ENCODE data around the gene SLC37A4.
"Not testable (repeated sequence)": the region's sequence is repeated elsewhere in the genome, so short reads cannot be mapped to it uniquely, and the experiment has no call there.

SLC37A4 gene

GRCh38 chr11:119052163-119052814 lies 21.6 kb upstream of the SLC37A4 start:
- Mint-ChIP-seq H3K9me3 (no peaks in the 10 kb centered on the region), H3K27ac (no peak overlapping the region), H3K4me1 (ENCODE audit: low read depth) (peaks cover 12% of the 10 kb centered on the region), H3K27me3 (ENCODE audit: low read depth) (no peaks in the 10 kb centered on the region), H3K4me3 (no peak overlapping the region), H3K36me3 (ENCODE audit: low read depth) (peaks cover 72% of the 10 kb centered on the region)
- DNase-seq (ENCODE audit: low spot score): no peak

GRCh38 chr11:119051440-119052162 lies 20.9 kb upstream of the SLC37A4 start:
- no peaks in the 10 kb centered on the region for H3K27me3 Mint-ChIP-seq (ENCODE audit: low read depth)
- H3K36me3 Mint-ChIP-seq (ENCODE audit: low read depth): peaks cover 77% of the 10 kb centered on the region
- H3K4me1 Mint-ChIP-seq (ENCODE audit: low read depth): peaks cover 12% of the 10 kb centered on the region
- H3K4me3 Mint-ChIP-seq: no peak overlapping the region
- no peak for DNase-seq (ENCODE audit: low spot score)
- no peak overlapping the region for H3K27ac Mint-ChIP-seq
- no peaks in the 10 kb centered on the region for H3K9me3 Mint-ChIP-seq

GRCh38 chr11:119049081-119049480 lies 18.4 kb upstream of the SLC37A4 start:
- no peaks in the 10 kb centered on the region for H3K9me3 Mint-ChIP-seq
- no peak overlapping the region for H3K4me3 Mint-ChIP-seq
- H3K4me1 Mint-ChIP-seq (ENCODE audit: low read depth): no peaks in the 10 kb centered on the region
- peaks cover 77% of the 10 kb centered on the region for H3K36me3 Mint-ChIP-seq (ENCODE audit: low read depth)
- no peaks in the 10 kb centered on the region for H3K27me3 Mint-ChIP-seq (ENCODE audit: low read depth)
- DNase-seq (ENCODE audit: low spot score): no peak
- H3K27ac Mint-ChIP-seq: no peak overlapping the region

- no peak overlapping the region for H3K4me3 Mint-ChIP-seq
- peaks cover 73% of the 10 kb centered on the region for H3K36me3 Mint-ChIP-seq (ENCODE audit: low read depth)
- H3K4me1 Mint-ChIP-seq (ENCODE audit: low read depth): no peaks in the 10 kb centered on the region
- DNase-seq (ENCODE audit: low spot score): no peak
- H3K27ac Mint-ChIP-seq: no peak overlapping the region
- H3K27me3 Mint-ChIP-seq (ENCODE audit: low read depth): no peaks in the 10 kb centered on the region
- H3K9me3 Mint-ChIP-seq: no peaks in the 10 kb centered on the region
Observed at GRCh38 chr11:119048644-119049043, 18.0 kb upstream of the SLC37A4 start.

- H3K4me3 Mint-ChIP-seq: no peak overlapping the region
- H3K9me3 Mint-ChIP-seq: no peaks in the 10 kb centered on the region
- peaks cover 61% of the 10 kb centered on the region for H3K36me3 Mint-ChIP-seq (ENCODE audit: low read depth)
- no peak for DNase-seq (ENCODE audit: low spot score)
- H3K27ac Mint-ChIP-seq: no peak overlapping the region
- no peaks in the 10 kb centered on the region for H3K27me3 Mint-ChIP-seq (ENCODE audit: low read depth)
- H3K4me1 Mint-ChIP-seq (ENCODE audit: low read depth): no peaks in the 10 kb centered on the region
Observed at GRCh38 chr11:119047205-119047604, 16.5 kb upstream of the SLC37A4 start.

GRCh38 chr11:119046489-119046888 lies 15.8 kb upstream of the SLC37A4 start:
- DNase-seq (ENCODE audit: low spot score): no peak
- no peak overlapping the region for H3K27ac Mint-ChIP-seq
- H3K27me3 Mint-ChIP-seq (ENCODE audit: low read depth): no peaks in the 10 kb centered on the region
- no peak overlapping the region for H3K4me3 Mint-ChIP-seq
- peaks cover 2% of the 10 kb centered on the region for H3K4me1 Mint-ChIP-seq (ENCODE audit: low read depth)
- peaks cover 57% of the 10 kb centered on the region for H3K36me3 Mint-ChIP-seq (ENCODE audit: low read depth)
- no peaks in the 10 kb centered on the region for H3K9me3 Mint-ChIP-seq

GRCh38 chr11:119044708-119045107 lies 14.0 kb upstream of the SLC37A4 start:
- Mint-ChIP-seq H3K9me3 (no peaks in the 10 kb centered on the region), H3K36me3 (ENCODE audit: low read depth) (peaks cover 42% of the 10 kb centered on the region), H3K27ac (no peak overlapping the region), H3K27me3 (ENCODE audit: low read depth) (no peaks in the 10 kb centered on the region), H3K4me3 (no peak overlapping the region), H3K4me1 (ENCODE audit: low read depth) (peaks cover 2% of the 10 kb centered on the region)
- no peak for DNase-seq (ENCODE audit: low spot score)

GRCh38 chr11:119042927-119043326 lies 12.2 kb upstream of the SLC37A4 start:
- H3K4me3 Mint-ChIP-seq: no peak overlapping the region
- H3K4me1 Mint-ChIP-seq (ENCODE audit: low read depth): peaks cover 2% of the 10 kb centered on the region
- DNase-seq (ENCODE audit: low spot score): no peak
- H3K27ac Mint-ChIP-seq: no peak overlapping the region
- no peaks in the 10 kb centered on the region for H3K9me3 Mint-ChIP-seq
- peaks cover 30% of the 10 kb centered on the region for H3K36me3 Mint-ChIP-seq (ENCODE audit: low read depth)
- no peaks in the 10 kb centered on the region for H3K27me3 Mint-ChIP-seq (ENCODE audit: low read depth)

GRCh38 chr11:119041821-119042514 lies 11.3 kb upstream of the SLC37A4 start:
- Mint-ChIP-seq H3K4me3 (no peak overlapping the region), H3K27me3 (ENCODE audit: low read depth) (no peaks in the 10 kb centered on the region), H3K36me3 (ENCODE audit: low read depth) (peaks cover 22% of the 10 kb centered on the region), H3K9me3 (no peaks in the 10 kb centered on the region), H3K27ac (no peak overlapping the region), H3K4me1 (ENCODE audit: low read depth) (peaks cover 2% of the 10 kb centered on the region)
- DNase-seq (ENCODE audit: low spot score): no peak

GRCh38 chr11:119039471-119039870 lies 8.8 kb upstream of the SLC37A4 start:
- not testable (repeated sequence) for H3K4me3 Mint-ChIP-seq; H3K36me3 Mint-ChIP-seq (ENCODE audit: low read depth); H3K27ac Mint-ChIP-seq; H3K27me3 Mint-ChIP-seq (ENCODE audit: low read depth); H3K4me1 Mint-ChIP-seq (ENCODE audit: low read depth); DNase-seq (ENCODE audit: low spot score); H3K9me3 Mint-ChIP-seq

- no peaks in the 10 kb centered on the region for H3K27me3 Mint-ChIP-seq (ENCODE audit: low read depth)
- no peak overlapping the region for H3K4me3 Mint-ChIP-seq
- no peaks in the 10 kb centered on the region for H3K36me3 Mint-ChIP-seq (ENCODE audit: low read depth)
- no peak for DNase-seq (ENCODE audit: low spot score)
- peaks cover 2% of the 10 kb centered on the region for H3K4me1 Mint-ChIP-seq (ENCODE audit: low read depth)
- no peaks in the 10 kb centered on the region for H3K9me3 Mint-ChIP-seq
- H3K27ac Mint-ChIP-seq: no peak overlapping the region
Observed at GRCh38 chr11:119038884-119039283, 8.2 kb upstream of the SLC37A4 start.

GRCh38 chr11:119034813-119035212 lies 4.1 kb upstream of the SLC37A4 start:
- Mint-ChIP-seq H3K36me3 (ENCODE audit: low read depth) (no peaks in the 10 kb centered on the region), H3K9me3 (no peaks in the 10 kb centered on the region), H3K27me3 (ENCODE audit: low read depth) (no peaks in the 10 kb centered on the region), H3K4me3 (no peak overlapping the region), H3K27ac (no peak overlapping the region), H3K4me1 (ENCODE audit: low read depth) (peaks cover 4% of the 10 kb centered on the region)
- no peak for DNase-seq (ENCODE audit: low spot score)

GRCh38 chr11:119033421-119033820 lies 2.7 kb upstream of the SLC37A4 start:
- H3K27ac Mint-ChIP-seq; H3K4me3 Mint-ChIP-seq; H3K27me3 Mint-ChIP-seq (ENCODE audit: low read depth): not testable (repeated sequence)

GRCh38 chr11:119031912-119032280 lies 1.2 kb upstream of the SLC37A4 start:
- H3K27ac Mint-ChIP-seq: no peak overlapping the region
- DNase-seq (ENCODE audit: low spot score): no peak
- H3K4me1 Mint-ChIP-seq (ENCODE audit: low read depth): peaks cover 18% of the 10 kb centered on the region
- peak overlapping the region; percentile 56 for H3K4me3 Mint-ChIP-seq
- H3K27me3 Mint-ChIP-seq (ENCODE audit: low read depth): no peaks in the 10 kb centered on the region
- no peaks in the 10 kb centered on the region for H3K9me3 Mint-ChIP-seq
- peaks cover 8% of the 10 kb centered on the region for H3K36me3 Mint-ChIP-seq (ENCODE audit: low read depth)

More at GRCh38 chr11:119033421-119033820, 2.7 kb upstream of the SLC37A4 start:
- H3K4me1 Mint-ChIP-seq (ENCODE audit: low read depth): peaks cover 15% of the 10 kb centered on the region
- not testable (repeated sequence) for H3K9me3 Mint-ChIP-seq; DNase-seq (ENCODE audit: low spot score); H3K36me3 Mint-ChIP-seq (ENCODE audit: low read depth)

Measured in T-helper 2 cell treated with Interferon-gamma antibody and Interleukin-4, amounts not matched to agents 5 μg/mL and 100 μg/mL, for 36 hours (primary cell).